NCI-H82 treated with DMSO at 0.1 percent for 48 hours (cell line): ENCODE measurements around the gene MAP3K12.
A peak's percentile ranks its signal among the peaks of the same experiment; 100 is the strongest.

ENCODE experiments used
- DNase-seq: peaks from one replicate; lab custom pipeline; 2025; ENCODE audit not compliant: unreplicated experiment; lab: John Stamatoyannopoulos, UW

The MAP3K12 gene

GRCh38 chr12:53508534-53509170, 9.4 kb upstream of the MAP3K12 start:
- peak; percentile 89 for DNase-seq

- DNase-seq, result no peak
These were observed 8.3 kb upstream of the MAP3K12 start for GRCh38 chr12:53507603-53507885.

GRCh38 chr12:53506881-53507602, 7.8 kb upstream of the MAP3K12 start, which contains the start of gene NPFF:
Gene NPFF, minus strand, starts transcription at chr12:53507484. Its CDS starts 10 bp downstream, at chr12:53507474.
- no peak for DNase-seq

- no peak for DNase-seq
These were observed 7.2 kb upstream of the MAP3K12 start for GRCh38 chr12:53506450-53506785.

GRCh38 chr12:53505555-53506449, 6.5 kb upstream of the MAP3K12 start:
- DNase-seq, result no peak

- no peak for DNase-seq
These were observed 5.8 kb upstream of the MAP3K12 start for GRCh38 chr12:53505086-53505485.

- DNase-seq, result no peak
These were observed 5.0 kb upstream of the MAP3K12 start for GRCh38 chr12:53504004-53504920.

GRCh38 chr12:53502983-53503728, 3.9 kb upstream of the MAP3K12 start:
- DNase-seq, result no peak

- DNase-seq, result no peak
These were observed 3.1 kb upstream of the MAP3K12 start for GRCh38 chr12:53502331-53502730.

GRCh38 chr12:53501615-53502181, 2.4 kb upstream of the MAP3K12 start:
- DNase-seq, result no peak

- DNase-seq, result peak; percentile 99
These were observed 1.7 kb upstream of the MAP3K12 start, which contains the start of gene TARBP2 for GRCh38 chr12:53500776-53501614. Gene TARBP2, plus strand, starts transcription at chr12:53501283. Its CDS starts 126 bp downstream, at chr12:53501409.

- no peak for DNase-seq
These were observed 1.0 kb upstream of the MAP3K12 start for GRCh38 chr12:53500142-53500775.

GRCh38 chr12:53498235-53498630, 1.0 kb downstream of the MAP3K12 start:
- DNase-seq, result no peak

- DNase-seq, result no peak
These were observed 1.8 kb downstream of the MAP3K12 start for GRCh38 chr12:53497461-53497860.

GRCh38 chr12:53496752-53497032, 2.6 kb downstream of the MAP3K12 start:
- no peak for DNase-seq

- peak; percentile 23 for DNase-seq
These were observed 3.1 kb downstream of the MAP3K12 start for GRCh38 chr12:53495903-53496751.

- no peak for DNase-seq
These were observed 5.5 kb downstream of the MAP3K12 start for GRCh38 chr12:53493610-53494391.
